Lung (tissue), 12 donors: ENCODE results near the gene STIMATE. TPM values are rescaled to one million over a fixed set of nuclear protein-coding genes. Genes with fewer than 3 reads are reported as not detected.

ENCODE experiments used
- ATAC-seq: fragments of 200-7000 bp; cut with Tn5 transposase; one replicate; pipeline ENCODE4 v1.9.1; 2020; ENCODE audit warnings: moderate number of reproducible peaks; ENCODE audit not compliant: insufficient read depth, low FRiP score
- DNase-seq, 3 donors: peaks; one replicate each; pipeline ENCODE4 v3.0.0-alpha.2; 2013 to 2017
- H3K27ac ChIP-seq, 2 donors: one replicate each; pipeline ENCODE4 v1.5.1; 2013; ENCODE audit warnings: mild to moderate bottlenecking in 2 of 2, moderate library complexity in 2 of 2, control low read depth in 1 of 2, inconsistent platforms in 1 of 2, low read depth in 1 of 2, low read length in 1 of 2
- H3K27me3 ChIP-seq, 3 donors: one replicate each; pipeline ENCODE4 v1.5.1; 2013; ENCODE audit warnings: low read length in 2 of 3; ENCODE audit not compliant: control insufficient read depth in 3 of 3, insufficient read depth in 3 of 3
- H3K36me3 ChIP-seq, 4 donors: one replicate each; pipeline ENCODE4 v1.5.1; 2013; ENCODE audit warnings: low read length in 4 of 4, mild to moderate bottlenecking in 1 of 4, moderate library complexity in 1 of 4; ENCODE audit not compliant: control insufficient read depth in 4 of 4, insufficient read depth in 4 of 4
- H3K4me1 ChIP-seq, 5 donors: one replicate each; pipeline ENCODE4 v1.5.1; 2013; ENCODE audit warnings: low read length in 5 of 5, mild to moderate bottlenecking in 2 of 5, moderate library complexity in 1 of 5; ENCODE audit not compliant: control insufficient read depth in 5 of 5, insufficient read depth in 5 of 5
- H3K4me3 ChIP-seq: one replicate; pipeline ENCODE4 v1.5.1; 2013; ENCODE audit warnings: mild to moderate bottlenecking, control low read depth, moderate library complexity
- H3K9ac ChIP-seq, 2 donors: one replicate each; pipeline ENCODE4 v1.5.1; 2013; ENCODE audit warnings: low read length in 2 of 2, control low read depth in 1 of 2; ENCODE audit not compliant: insufficient read depth in 1 of 2
- H3K9me3 ChIP-seq, 4 donors: one replicate each; pipeline ENCODE4 v1.5.1; 2013; ENCODE audit warnings: low read length in 3 of 4, mild to moderate bottlenecking in 1 of 4, moderate library complexity in 1 of 4; ENCODE audit not compliant: control insufficient read depth in 4 of 4, insufficient read depth in 3 of 4
- CTCF ChIP-seq: IDR thresholded peaks from 2 replicates; pipeline ENCODE4 v1.5.1; 2012; ENCODE audit warnings: mild to moderate bottlenecking; ENCODE audit errors: control extremely low read depth, extremely low read depth
- WGBS, 2 donors: extraction: QIAGEN DNeasy Blood & Tissue Kit; methylation state at CpG; one replicate each; pipeline ENCODE4 v1.1.7; 2013; 5-methylcytosine and 5-hydroxymethylcytosine counted together
- polyA plus RNA-seq, 2 donors: library from polyadenylated mRNA; stranded (reverse); fragments of 200-250 nt; gene quantifications; one replicate each; pipeline ENCODE4 v1.2.1, GENCODE V29; 2013
- total RNA-seq, 2 donors: library from RNA; depleted of rRNA in 1 of 2; stranded (reverse); fragments of >200 nt in 1 of 2; gene quantifications; one replicate each; pipeline ENCODE4 v1.2.1, GENCODE V29; 2014 to 2021
- donor health status: control.
- donor health status: control.
- donor health status: Bipolar disorder and iron deficiency.
- donor health status: healthy.
- donor health status: DM: yes; HTN: yes; CAD: no.

Gene STIMATE
- total and polyA plus RNA-seq, 4 donors: 18.6 to 62.5 (median 20.5) TPM

DNA sequence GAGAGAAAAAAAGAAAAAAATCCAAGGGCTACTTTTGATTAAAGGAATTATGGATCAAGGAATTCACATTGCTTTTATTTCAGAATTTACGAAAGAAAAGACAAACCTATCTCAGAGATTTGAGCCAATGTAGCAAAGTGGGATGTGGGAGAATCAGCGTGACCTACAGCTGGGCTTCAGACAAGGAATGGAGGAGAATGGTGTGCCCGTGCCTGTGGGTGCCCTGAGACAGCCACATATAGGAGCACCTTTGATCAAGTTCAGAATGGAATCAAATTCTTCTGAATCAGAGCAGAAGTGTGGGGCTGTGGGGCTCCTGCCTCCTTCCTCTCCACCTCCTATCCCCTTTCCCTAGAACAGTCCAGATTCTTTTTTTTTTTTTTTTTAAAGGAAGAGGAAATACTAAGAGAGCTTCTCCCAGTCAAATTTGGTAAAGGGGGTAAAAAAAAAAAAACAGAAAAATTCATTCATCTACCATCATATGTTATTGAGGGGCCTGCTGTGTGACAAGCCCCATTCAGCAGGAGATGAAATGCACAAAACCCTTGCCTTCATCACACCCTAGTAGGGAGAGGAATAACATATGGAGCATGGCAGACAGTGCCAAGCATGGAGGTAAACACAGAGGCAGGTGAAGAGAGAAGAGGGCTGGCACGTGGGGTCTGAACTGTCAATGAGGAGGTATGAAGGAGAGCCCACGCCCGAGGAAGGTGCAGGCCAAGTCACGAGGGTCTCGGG lies 37.5 kb downstream of the STIMATE start:
- H3K4me3 ChIP-seq: no peak overlapping the region
- H3K9me3 ChIP-seq: peaks cover 0 to 2% (median 0%) of the 10 kb centered on the region in 4 donors
- ATAC-seq: no peak
- WGBS, 2 donors: 89 to 94% methylated on average over 8 of the region's 8 CpGs
- no peak overlapping the region for H3K9ac ChIP-seq
- H3K36me3 ChIP-seq: peaks cover 0 to 4% (median 0%) of the 10 kb centered on the region in 4 donors
- DNase-seq: no peak
- TF ChIP-seq CTCF: no peak
- H3K27ac ChIP-seq: no peak overlapping the region
- peaks cover 0 to 2% (median 0%) of the 10 kb centered on the region in 5 donors for H3K4me1 ChIP-seq
- no peaks in the 10 kb centered on the region for H3K27me3 ChIP-seq

DNA sequence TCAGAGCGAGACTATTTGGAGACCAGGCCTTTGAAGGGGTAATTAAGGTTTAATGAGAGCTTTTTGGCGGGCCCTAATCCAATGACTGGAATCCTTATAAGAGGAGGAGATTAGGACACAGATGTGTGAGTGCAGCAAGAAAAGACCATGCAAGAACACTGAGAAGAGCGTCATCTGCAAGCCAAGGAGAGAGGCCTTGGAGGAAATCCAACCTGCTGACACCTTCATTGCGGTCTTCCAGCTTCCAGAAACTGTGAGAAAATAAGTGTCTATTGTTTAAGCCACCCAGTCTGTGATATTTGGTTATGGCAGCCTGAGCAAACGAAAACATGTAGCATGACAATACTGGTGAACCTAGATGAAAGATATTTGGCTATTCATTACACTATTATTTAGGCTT lies 39.5 kb downstream of the STIMATE start:
- ATAC-seq (no peak), DNase-seq (no peak)
- H3K36me3 ChIP-seq: peaks cover 0 to 4% (median 0%) of the 10 kb centered on the region in 4 donors
- WGBS, 2 donors: 88 to 97% methylated on average over 5 of the region's 5 CpGs
- H3K9ac ChIP-seq: no peak overlapping the region
- no peaks in the 10 kb centered on the region for H3K27me3 ChIP-seq
- no peaks in the 10 kb centered on the region for H3K9me3 ChIP-seq
- TF ChIP-seq CTCF: no peak
- no peak overlapping the region for H3K4me3 ChIP-seq
- no peak overlapping the region for H3K27ac ChIP-seq
- H3K4me1 ChIP-seq: peaks cover 0 to 2% (median 0%) of the 10 kb centered on the region in 5 donors

DNA sequence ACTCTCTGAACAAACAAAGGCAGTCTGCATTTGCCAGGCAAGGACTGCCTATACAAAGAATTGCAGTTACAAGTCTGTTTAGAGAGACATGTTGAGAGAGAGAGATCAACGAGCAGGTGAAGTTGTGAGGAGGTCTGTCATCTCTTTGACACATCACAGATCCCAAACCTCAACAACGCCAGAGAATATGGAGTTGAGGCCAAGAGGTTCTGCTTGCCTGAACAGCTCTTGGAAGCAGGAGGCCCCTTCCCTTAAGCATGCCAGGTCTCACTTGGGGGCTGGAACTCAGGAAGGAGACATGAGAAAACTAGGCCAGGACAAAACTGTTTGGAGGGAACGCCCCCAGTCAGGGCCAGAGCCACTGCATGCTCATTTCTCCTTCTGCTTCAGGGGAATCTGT lies 40.2 kb downstream of the STIMATE start:
- Histone ChIP-seq H3K4me1 (peaks cover 0 to 7% (median 3%) of the 10 kb centered on the region in 5 donors), H3K9ac (no peak overlapping the region), H3K9me3 (no peaks in the 10 kb centered on the region), H3K4me3 (no peak overlapping the region), H3K36me3 (peaks cover 0 to 7% (median 0%) of the 10 kb centered on the region in 4 donors), H3K27me3 (no peaks in the 10 kb centered on the region), H3K27ac (no peak overlapping the region)
- DNase-seq: no peak
- no peak for ATAC-seq
- TF ChIP-seq CTCF: no peak
- WGBS, 2 donors: 92% methylated on average over 3 of the region's 3 CpGs
